Stomach (tissue), 9 donors: ENCODE measurements around the gene IL16. TPM values are rescaled to one million over a fixed set of nuclear protein-coding genes. Genes with fewer than 3 reads are reported as not detected.

Source experiments
- DNase-seq, 2 donors: peaks; one replicate each; pipeline versions ENCODE4 v3.0.0 to v3.0.0-alpha.2; 2013 to 2019
- H3K27ac ChIP-seq, 5 donors: fragments of 200-600 bp in 4 of 5; sonication (generic) in 4 of 5; one replicate each; pipeline ENCODE4 v1.5.1; 2013 to 2019; ENCODE audit warnings: mild to moderate bottlenecking in 1 of 5, moderate library complexity in 1 of 5
- H3K27me3 ChIP-seq, 3 donors: fragments of 200-600 bp; sonication (generic); one replicate each; pipeline ENCODE4 v1.5.1; 2017 to 2019; ENCODE audit warnings: mixed run types in 1 of 3
- H3K36me3 ChIP-seq, 4 donors: fragments of 200-600 bp; sonication (generic); 1 replicate in 3 of 4; 2 replicates in 1 of 4; pipeline ENCODE4 v1.5.1; 2016 to 2019
- H3K4me1 ChIP-seq, 4 donors: fragments of 200-600 bp; sonication (generic); one replicate each; pipeline ENCODE4 v1.5.1; 2016 to 2019
- H3K4me3 ChIP-seq, 4 donors: fragments of 200-600 bp; sonication (generic) in 3 of 4; one replicate each; pipeline ENCODE4 v1.5.1; 2016 to 2019; ENCODE audit warnings: mild to moderate bottlenecking in 1 of 4
- H3K9me3 ChIP-seq, 4 donors: fragments of 200-600 bp; sonication (generic); one replicate each; pipeline ENCODE4 v1.5.1; 2016 to 2019
- CTCF ChIP-seq, 7 experiments: fragments of 450-650 bp in 4 of 7; fragments of 200-600 bp in 3 of 7; sonication (generic) in 3 of 7; IDR thresholded peaks; one replicate each; pipeline ENCODE4 v1.5.1; 2016 to 2019; ENCODE audit warnings: antibody characterized with exemption in 7 of 7, control low read depth in 2 of 7, mild to moderate bottlenecking in 1 of 7
- EP300 ChIP-seq: sonication (generic); formaldehyde crosslinking; IDR thresholded peaks from one replicate; pipeline ENCODE4 v1.6.1; 2017; ENCODE audit warnings: antibody characterized with exemption
- POLR2A ChIP-seq, 4 donors: fragments of 450-650 bp; IDR thresholded peaks; one replicate each; pipeline ENCODE4 v1.6.1; 2016; ENCODE audit warnings: antibody characterized with exemption in 4 of 4, control low read depth in 2 of 4, mild to moderate bottlenecking in 1 of 4, moderate library complexity in 1 of 4
- POLR2AphosphoS5 ChIP-seq, 3 donors: sonication (generic); formaldehyde crosslinking; IDR thresholded peaks; one replicate each; pipeline ENCODE4 v1.6.1; 2016; ENCODE audit warnings: antibody characterized with exemption in 3 of 3
- WGBS, 5 donors: extraction: QIAGEN DNeasy Blood & Tissue Kit in 3 of 5; methylation state at CpG; one replicate each; pipeline versions ENCODE4 v1.1.5 to v1.1.7; 2013 to 2018; 5-methylcytosine and 5-hydroxymethylcytosine counted together
- intact Hi-C: fragments of 100-400 bp; cut with DNase I; formaldehyde crosslinking; loops from one replicate; pipeline ENCODE4 v1.15.1; 2023; ENCODE audit warnings: low total_unique reads
- polyA plus RNA-seq, 3 donors: library from polyadenylated mRNA; stranded (reverse); fragments of 200-250 nt; gene quantifications; one replicate each; pipeline ENCODE4 v1.2.3, GENCODE V29; 2013
- total RNA-seq, 5 donors: library from RNA; depleted of rRNA; stranded (reverse); fragments of >200 nt; gene quantifications; one replicate each; pipeline versions ENCODE4 v1.1.0 to v1.2.3, GENCODE V29; 2014 to 2016
- donor health status: healthy with polysubstance abuse.
- donor health status: Bipolar disorder and iron deficiency.
- donor health status: healthy.

Gene IL16
- total and polyA plus RNA-seq, 8 donors = 4.9 to 21.0 (median 8.7) TPM

GRCh38 chr15:81289910-81290309 lies 93.2 kb downstream of the IL16 start:
- TF ChIP-seq POLR2AphosphoS5 (IDR thresholded peaks at IDR 0.05) (no peak), CTCF (IDR thresholded peaks at IDR 0.05) (no peak), POLR2A (IDR thresholded peaks at IDR 0.05) (no peak), EP300 (no peak)

GRCh38 chr15:81291916-81292522 lies 95.3 kb downstream of the IL16 start:
- Histone ChIP-seq H3K27me3 (no peaks in the 10 kb centered on the region), H3K36me3 (peaks cover 0 to 16% (median 0%) of the 10 kb centered on the region in 4 donors), H3K4me1 (peaks cover 5 to 43% (median 24%) of the 10 kb centered on the region in 4 donors), H3K4me3 (no peak overlapping the region), H3K9me3 (no peaks in the 10 kb centered on the region), H3K27ac (peak overlapping the region in 3 of 5 donors; percentile 11 to 82 (median 68))
- intact Hi-C loops = no loop called here
- WGBS, 5 donors = 63 to 88% (median 71%) methylated on average over 4 to 5 of the region's 5 CpGs
- DNase-seq = no peak
- TF ChIP-seq POLR2AphosphoS5 (IDR thresholded peaks at IDR 0.05) (no peak), EP300 (no peak), POLR2A (IDR thresholded peaks at IDR 0.05) (no peak), CTCF (IDR thresholded peaks at IDR 0.05) (no peak)

More at GRCh38 chr15:81289910-81290309, 93.2 kb downstream of the IL16 start:
- Histone ChIP-seq H3K4me3 (no peak overlapping the region), H3K36me3 (peaks cover 0 to 13% (median 0%) of the 10 kb centered on the region in 4 donors), H3K9me3 (no peaks in the 10 kb centered on the region), H3K4me1 (peaks cover 0 to 24% (median 10%) of the 10 kb centered on the region in 4 donors), H3K27ac (no peak overlapping the region), H3K27me3 (no peaks in the 10 kb centered on the region)
- DNase-seq = no peak
- WGBS, 5 donors = 74 to 77% (median 75%) methylated on average over 4 of the region's 4 CpGs
- intact Hi-C loops = no loop called here

GRCh38 chr15:81292523-81293001 lies 95.9 kb downstream of the IL16 start:
- no peak overlapping the region for H3K4me3 ChIP-seq

More at GRCh38 chr15:81292523-81293001, 95.9 kb downstream of the IL16 start:
- 74 to 88% (median 82%) methylated on average over 9 to 12 of the region's 12 CpGs for WGBS, 5 donors
- DNase-seq = peak in 1 of 2 donors; percentile 42
- Histone ChIP-seq H3K27me3 (no peaks in the 10 kb centered on the region), H3K4me1 (peaks cover 5 to 43% (median 24%) of the 10 kb centered on the region in 4 donors), H3K36me3 (peaks cover 0 to 16% (median 0%) of the 10 kb centered on the region in 4 donors), H3K9me3 (no peaks in the 10 kb centered on the region), H3K27ac (peak overlapping the region in 3 of 5 donors; percentile 11 to 82 (median 68))
- TF ChIP-seq POLR2A (IDR thresholded peaks at IDR 0.05) (no peak), POLR2AphosphoS5 (IDR thresholded peaks at IDR 0.05) (no peak), EP300 (no peak), CTCF (IDR thresholded peaks at IDR 0.05) (no peak)
- intact Hi-C loops = no loop called here
